Panc1 (cell line): ENCODE data around the gene ALK. TPM values are rescaled to one million over a fixed set of nuclear protein-coding genes. Genes with fewer than 3 reads are reported as not detected.

Experiments
- ATAC-seq: fragments of 200-7000 bp; cut with Tn5 transposase; 2 replicates; pipeline ENCODE4 v1.9.1; 2020; ENCODE audit warnings: mild to moderate bottlenecking, moderate library complexity
- BruUV-seq: library from RNA; stranded (reverse); fragments of 400-500 nt; replicated peaks from 2 replicates; lab custom pipeline; 2021; lab: Mats Ljungman, UMichigan
- CTCF ChIA-PET: fragments of 300-600 bp; sonication (Branson Sonifier 250); formaldehyde crosslinking; loops from one replicate; lab custom pipeline; 2022; ENCODE audit warnings: antibody characterized with exemption; lab: Charles Lee
- POLR2A ChIA-PET: fragments of 300-600 bp; sonication (Branson Sonifier 250); formaldehyde crosslinking; loops from one replicate; lab custom pipeline; 2022; ENCODE audit warnings: antibody characterized with exemption; lab: Charles Lee
- DNase-seq: peaks from one replicate; pipeline ENCODE4 v3.0.0-alpha.2; 2010; ENCODE audit warnings: low read depth, low spot score
- H3K27ac ChIP-seq: 2 replicates; pipeline ENCODE4 v1.5.1; 2011; ENCODE audit warnings: mild to moderate bottlenecking, low read length, inconsistent platforms
- H3K27me3 ChIP-seq: fragments of 200-500 bp; sonication (Bioruptor generic); 2 replicates; pipeline ENCODE4 v1.6.0; 2014; ENCODE audit warnings: low read length, inconsistent platforms; ENCODE audit not compliant: control insufficient read depth, insufficient read depth
- H3K36me3 ChIP-seq: fragments of 200-500 bp; sonication (Bioruptor generic); 2 replicates; pipeline ENCODE4 v1.5.1; 2014; ENCODE audit warnings: inconsistent platforms, mild to moderate bottlenecking, low read length, moderate library complexity; ENCODE audit not compliant: control insufficient read depth, insufficient read depth
- H3K4me1 ChIP-seq: 2 replicates; pipeline ENCODE4 v1.5.1; 2011; ENCODE audit warnings: inconsistent platforms, mild to moderate bottlenecking, low read length, moderate library complexity; ENCODE audit not compliant: control insufficient read depth, insufficient read depth
- H3K4me3 ChIP-seq, 2 experiments: 2 replicates each; pipeline ENCODE4 v1.5.1; 2011 to 2012; ENCODE audit warnings: low read depth in 2 of 2, low read length in 2 of 2, mild to moderate bottlenecking in 2 of 2, inconsistent platforms in 1 of 2, moderate library complexity in 1 of 2
- H3K9me3 ChIP-seq: fragments of 200-500 bp; sonication (Bioruptor generic); 2 replicates; pipeline ENCODE4 v1.5.1; 2014; ENCODE audit warnings: low read depth, mild to moderate bottlenecking, inconsistent platforms, low read length, moderate library complexity; ENCODE audit not compliant: control insufficient read depth, insufficient read depth
- POLR2AphosphoS5 ChIP-seq: IDR thresholded peaks from 2 replicates; pipeline ENCODE4 v1.6.1; 2012; ENCODE audit warnings: mild to moderate bottlenecking, low read depth, low read length, moderate library complexity
- SIN3A ChIP-seq: IDR thresholded peaks from 2 replicates; pipeline ENCODE4 v1.6.1; 2012; ENCODE audit warnings: low read depth, mild to moderate bottlenecking, low read length, moderate library complexity, borderline replicate concordance; ENCODE audit not compliant: insufficient read depth
- TCF7L2 ChIP-seq: IDR thresholded peaks from 2 replicates; pipeline ENCODE4 v1.6.1; 2011; ENCODE audit warnings: mild to moderate bottlenecking, low read depth, low read length, inconsistent platforms
- in situ Hi-C: cut with HindIII; loops from 2 replicates; pipeline ENCODE4 v1.10.0; 2016; ENCODE audit warnings: low sequenced_read_pairs, low pct_unique_long_range_greater_than_20kb
- intact Hi-C: fragments of 100-400 bp; cut with micrococcal nuclease; formaldehyde crosslinking; loops from one replicate; pipeline ENCODE4 v1.10.0; 2022; ENCODE audit not compliant: unreplicated experiment
- total RNA-seq: library from RNA; stranded (reverse); gene quantifications from one replicate; pipeline ENCODE4 v1.2.1, GENCODE V29; 2021; ENCODE audit not compliant: unreplicated experiment
- TF ChIP-seq, protein P1 (sequence below): fragments of 450-650 bp; IDR thresholded peaks from 2 replicates; pipeline ENCODE4 v1.5.1; 2017; ENCODE audit warnings: mild to moderate bottlenecking
- TF ChIP-seq, protein P2 (sequence below), 2 experiments: IDR thresholded peaks; 2 replicates each; pipeline ENCODE4 v1.6.1; 2011 to 2012; ENCODE audit warnings: low read depth in 2 of 2, control low read depth in 1 of 2, low read length in 1 of 2, mild to moderate bottlenecking in 1 of 2, moderate library complexity in 1 of 2; ENCODE audit not compliant: insufficient read depth in 1 of 2

Gene ALK
- total RNA-seq, 1 experiment from 2014 or later = not detected

DNA sequence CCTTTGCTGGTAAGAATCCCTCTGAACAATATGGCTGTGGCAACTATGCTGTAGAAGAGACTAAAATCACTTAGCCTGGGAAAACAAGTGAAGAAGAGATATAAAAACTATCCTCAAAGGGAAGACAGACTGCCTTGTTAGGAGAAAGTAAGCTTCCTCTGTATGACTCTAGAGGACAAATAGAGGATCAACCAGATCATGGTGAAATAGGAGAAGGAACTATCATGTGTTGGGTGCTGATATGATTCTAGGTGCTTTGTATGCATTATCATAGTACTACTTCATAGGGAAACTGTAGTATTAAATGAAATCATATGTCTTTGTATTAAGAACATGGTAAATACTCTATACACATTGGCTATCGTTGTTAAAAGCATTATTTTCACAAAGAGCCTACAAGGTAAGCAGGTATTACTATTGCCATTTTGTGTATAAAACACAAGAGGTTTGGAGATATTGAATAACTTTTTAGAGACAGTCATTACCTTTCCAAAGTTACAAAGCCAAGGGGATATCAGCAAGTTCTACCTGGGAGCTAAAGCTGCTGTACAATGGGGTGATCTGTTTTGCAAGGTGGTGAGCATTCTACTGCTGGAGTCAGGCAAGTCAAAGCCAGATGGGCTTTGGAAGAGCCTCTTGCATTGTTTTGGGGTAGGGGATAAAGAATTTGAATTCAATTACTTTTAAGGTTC lies 402.6 kb downstream of the ALK start:
- H3K36me3 ChIP-seq = no peaks in the 10 kb centered on the region
- ATAC-seq (no peak), DNase-seq (no peak)
- H3K27me3 ChIP-seq = no peaks in the 10 kb centered on the region; the same call in 1 of the 2 replicates
- intact Hi-C loops (no loop called here), in situ Hi-C loops (no loop called here)
- no peak for TF ChIP-seq SIN3A
- TF ChIP-seq, protein P1, sequence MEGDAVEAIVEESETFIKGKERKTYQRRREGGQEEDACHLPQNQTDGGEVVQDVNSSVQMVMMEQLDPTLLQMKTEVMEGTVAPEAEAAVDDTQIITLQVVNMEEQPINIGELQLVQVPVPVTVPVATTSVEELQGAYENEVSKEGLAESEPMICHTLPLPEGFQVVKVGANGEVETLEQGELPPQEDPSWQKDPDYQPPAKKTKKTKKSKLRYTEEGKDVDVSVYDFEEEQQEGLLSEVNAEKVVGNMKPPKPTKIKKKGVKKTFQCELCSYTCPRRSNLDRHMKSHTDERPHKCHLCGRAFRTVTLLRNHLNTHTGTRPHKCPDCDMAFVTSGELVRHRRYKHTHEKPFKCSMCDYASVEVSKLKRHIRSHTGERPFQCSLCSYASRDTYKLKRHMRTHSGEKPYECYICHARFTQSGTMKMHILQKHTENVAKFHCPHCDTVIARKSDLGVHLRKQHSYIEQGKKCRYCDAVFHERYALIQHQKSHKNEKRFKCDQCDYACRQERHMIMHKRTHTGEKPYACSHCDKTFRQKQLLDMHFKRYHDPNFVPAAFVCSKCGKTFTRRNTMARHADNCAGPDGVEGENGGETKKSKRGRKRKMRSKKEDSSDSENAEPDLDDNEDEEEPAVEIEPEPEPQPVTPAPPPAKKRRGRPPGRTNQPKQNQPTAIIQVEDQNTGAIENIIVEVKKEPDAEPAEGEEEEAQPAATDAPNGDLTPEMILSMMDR = no peak
- TF ChIP-seq POLR2AphosphoS5 = no peak
- TF ChIP-seq TCF7L2 = no peak
- TF ChIP-seq, protein P2, sequence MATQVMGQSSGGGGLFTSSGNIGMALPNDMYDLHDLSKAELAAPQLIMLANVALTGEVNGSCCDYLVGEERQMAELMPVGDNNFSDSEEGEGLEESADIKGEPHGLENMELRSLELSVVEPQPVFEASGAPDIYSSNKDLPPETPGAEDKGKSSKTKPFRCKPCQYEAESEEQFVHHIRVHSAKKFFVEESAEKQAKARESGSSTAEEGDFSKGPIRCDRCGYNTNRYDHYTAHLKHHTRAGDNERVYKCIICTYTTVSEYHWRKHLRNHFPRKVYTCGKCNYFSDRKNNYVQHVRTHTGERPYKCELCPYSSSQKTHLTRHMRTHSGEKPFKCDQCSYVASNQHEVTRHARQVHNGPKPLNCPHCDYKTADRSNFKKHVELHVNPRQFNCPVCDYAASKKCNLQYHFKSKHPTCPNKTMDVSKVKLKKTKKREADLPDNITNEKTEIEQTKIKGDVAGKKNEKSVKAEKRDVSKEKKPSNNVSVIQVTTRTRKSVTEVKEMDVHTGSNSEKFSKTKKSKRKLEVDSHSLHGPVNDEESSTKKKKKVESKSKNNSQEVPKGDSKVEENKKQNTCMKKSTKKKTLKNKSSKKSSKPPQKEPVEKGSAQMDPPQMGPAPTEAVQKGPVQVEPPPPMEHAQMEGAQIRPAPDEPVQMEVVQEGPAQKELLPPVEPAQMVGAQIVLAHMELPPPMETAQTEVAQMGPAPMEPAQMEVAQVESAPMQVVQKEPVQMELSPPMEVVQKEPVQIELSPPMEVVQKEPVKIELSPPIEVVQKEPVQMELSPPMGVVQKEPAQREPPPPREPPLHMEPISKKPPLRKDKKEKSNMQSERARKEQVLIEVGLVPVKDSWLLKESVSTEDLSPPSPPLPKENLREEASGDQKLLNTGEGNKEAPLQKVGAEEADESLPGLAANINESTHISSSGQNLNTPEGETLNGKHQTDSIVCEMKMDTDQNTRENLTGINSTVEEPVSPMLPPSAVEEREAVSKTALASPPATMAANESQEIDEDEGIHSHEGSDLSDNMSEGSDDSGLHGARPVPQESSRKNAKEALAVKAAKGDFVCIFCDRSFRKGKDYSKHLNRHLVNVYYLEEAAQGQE (IDR thresholded peaks at IDR 0.05; ENCODE audit: insufficient read depth in 1 of 2, low read depth in 2 of 2, low read length in 1 of 2) = no peak
- no peaks in the 10 kb centered on the region for H3K4me1 ChIP-seq
- ChIA-PET POLR2A (no interaction called here), CTCF (no interaction called here)
- no peaks in the 10 kb centered on the region for H3K9me3 ChIP-seq
- no peak overlapping the region for H3K4me3 ChIP-seq
- no peak overlapping the region for H3K27ac ChIP-seq
- BruUV-seq = no TSS peak

DNA sequence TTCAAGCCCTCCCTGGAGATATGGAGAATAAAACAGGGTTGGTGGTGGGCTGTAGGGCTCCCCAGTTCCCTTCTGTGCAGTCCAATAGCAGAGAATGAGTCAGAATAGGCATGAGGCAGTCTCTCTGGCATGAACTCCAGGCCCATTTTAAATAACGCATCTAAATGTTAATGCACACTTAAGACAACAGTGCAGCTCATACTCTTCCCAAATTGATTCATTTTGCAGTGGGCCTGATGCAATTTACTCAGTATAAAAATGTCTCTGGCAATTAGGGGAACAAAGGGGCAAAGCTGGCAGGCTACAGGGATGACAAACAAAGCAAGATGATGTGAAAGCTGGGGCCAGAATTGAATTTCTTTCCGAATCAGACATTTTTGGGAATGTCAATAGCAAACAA lies 403.4 kb downstream of the ALK start:
- intact Hi-C loops = no loop called here
- Histone ChIP-seq H3K27ac (no peak overlapping the region), H3K27me3 (no peaks in the 10 kb centered on the region; the same call in 1 of the 2 replicates), H3K36me3 (no peaks in the 10 kb centered on the region), H3K4me1 (no peaks in the 10 kb centered on the region), H3K9me3 (no peaks in the 10 kb centered on the region), H3K4me3 (no peak overlapping the region)
- DNase-seq (no peak), ATAC-seq (no peak)
- ChIA-PET POLR2A (no interaction called here), CTCF (no interaction called here)
- TF ChIP-seq POLR2AphosphoS5 = no peak
- no peak for TF ChIP-seq SIN3A
- TF ChIP-seq, protein P2 (IDR thresholded peaks at IDR 0.05; ENCODE audit: insufficient read depth in 1 of 2, low read depth in 2 of 2, low read length in 1 of 2) = no peak
- TF ChIP-seq TCF7L2 = no peak
- TF ChIP-seq, protein P1 = no peak
- no TSS peak for BruUV-seq
- in situ Hi-C loops = no loop called here
